ENCODE data around the gene IGSF3.
"Not testable (repeated sequence)": the region's sequence is repeated elsewhere in the genome, so short reads cannot be mapped to it uniquely, and the experiment has no call there.

The IGSF3 gene

DNA sequence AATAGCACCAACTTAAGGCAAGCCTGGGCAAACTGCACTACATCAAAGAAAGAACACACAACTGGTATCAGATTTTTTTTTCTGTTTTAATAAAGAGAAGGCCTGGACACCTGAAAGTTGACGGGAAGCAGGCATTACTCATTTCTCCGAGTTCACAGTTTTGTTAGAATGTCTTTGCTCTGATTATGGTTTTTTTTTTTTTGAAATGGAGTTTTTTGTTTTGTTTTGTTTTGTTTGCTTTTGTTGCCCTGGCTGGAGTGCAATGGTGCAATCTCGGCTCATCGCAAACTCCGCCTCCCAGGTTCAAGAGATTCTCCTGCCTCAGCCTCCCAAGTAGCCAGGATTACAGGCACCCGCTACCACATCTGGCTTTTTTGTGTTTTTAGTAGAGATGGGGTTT, 9.7 kb downstream of the IGSF3 start:
- FAIRE-seq: not testable (repeated sequence)

DNA sequence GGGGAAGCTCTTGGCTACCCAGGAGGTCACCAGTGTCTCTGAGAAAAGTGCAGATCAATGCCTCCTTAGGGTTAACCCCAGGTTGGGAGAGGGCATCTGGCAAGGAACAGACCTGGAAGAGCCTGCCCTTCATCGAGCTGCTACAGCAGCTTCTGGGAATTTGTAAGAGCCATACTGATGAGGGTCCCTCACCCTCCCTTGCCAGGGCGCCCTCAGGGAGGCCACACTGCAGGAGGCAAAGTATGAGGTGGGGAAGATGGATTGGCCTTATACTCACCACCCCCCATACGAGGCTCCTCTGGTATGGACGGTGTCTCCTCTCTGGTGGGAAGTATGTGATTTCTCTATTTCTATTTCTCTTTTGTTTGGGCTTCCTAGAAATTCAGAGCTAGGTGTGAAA, 13.2 kb downstream of the IGSF3 start:
- FAIRE-seq: no peak

- not testable (repeated sequence) for FAIRE-seq
Measured at GRCh38 chr1:116652598-116652997, 14.9 kb downstream of the IGSF3 start.

- FAIRE-seq: not testable (repeated sequence)
Measured at GRCh38 chr1:116650781-116651180, 16.8 kb downstream of the IGSF3 start.

- FAIRE-seq: not testable (repeated sequence)
Measured at GRCh38 chr1:116649041-116649440, 18.5 kb downstream of the IGSF3 start.

DNA sequence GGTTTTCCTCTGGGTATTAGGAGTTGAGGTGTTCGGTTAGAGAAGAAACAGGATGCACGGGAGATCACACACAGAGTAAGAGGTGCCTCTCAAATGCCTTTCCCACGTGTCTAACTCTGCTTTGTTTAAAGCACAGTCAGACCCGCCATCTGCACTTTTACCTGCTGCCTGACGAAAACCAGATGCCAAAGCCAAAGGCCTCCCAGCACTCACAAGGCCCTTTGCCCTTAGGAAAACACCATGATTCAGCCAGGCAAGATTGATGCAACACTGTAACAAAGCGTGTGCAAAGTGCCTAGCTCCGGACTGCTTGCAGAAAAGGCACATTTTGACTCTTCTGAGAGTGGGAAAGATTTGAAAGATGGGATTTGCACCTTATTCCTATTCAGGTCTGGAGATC, 19.2 kb downstream of the IGSF3 start:
- not testable (repeated sequence) for FAIRE-seq

GRCh38 chr1:116647186-116647585, 20.3 kb downstream of the IGSF3 start:
- FAIRE-seq: not testable (repeated sequence)

DNA sequence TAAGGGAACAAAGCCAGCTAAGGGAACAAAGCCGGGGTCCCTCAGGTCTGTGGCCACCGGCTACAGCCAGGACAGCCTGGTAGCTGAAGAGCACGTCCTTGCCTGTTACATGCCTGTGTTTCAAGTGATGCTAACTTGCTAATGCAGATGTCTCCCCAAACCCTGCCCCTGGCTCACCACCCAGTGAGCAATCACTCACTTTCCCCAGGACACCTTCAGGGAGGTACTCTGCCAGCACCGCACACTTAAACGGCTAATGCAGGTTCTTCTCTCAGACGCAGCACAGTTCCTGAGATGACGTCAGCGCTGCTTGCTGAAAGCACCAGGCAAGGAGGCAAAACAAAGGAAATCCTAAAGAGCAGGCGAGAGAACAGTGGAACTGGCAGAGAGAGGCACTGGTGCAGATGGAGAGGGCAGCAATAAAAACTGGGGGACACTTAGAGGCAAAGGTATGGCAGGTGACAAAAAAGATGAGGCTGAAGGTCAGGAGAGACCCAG, 20.8 kb downstream of the IGSF3 start:
- FAIRE-seq: not testable (repeated sequence)

DNA sequence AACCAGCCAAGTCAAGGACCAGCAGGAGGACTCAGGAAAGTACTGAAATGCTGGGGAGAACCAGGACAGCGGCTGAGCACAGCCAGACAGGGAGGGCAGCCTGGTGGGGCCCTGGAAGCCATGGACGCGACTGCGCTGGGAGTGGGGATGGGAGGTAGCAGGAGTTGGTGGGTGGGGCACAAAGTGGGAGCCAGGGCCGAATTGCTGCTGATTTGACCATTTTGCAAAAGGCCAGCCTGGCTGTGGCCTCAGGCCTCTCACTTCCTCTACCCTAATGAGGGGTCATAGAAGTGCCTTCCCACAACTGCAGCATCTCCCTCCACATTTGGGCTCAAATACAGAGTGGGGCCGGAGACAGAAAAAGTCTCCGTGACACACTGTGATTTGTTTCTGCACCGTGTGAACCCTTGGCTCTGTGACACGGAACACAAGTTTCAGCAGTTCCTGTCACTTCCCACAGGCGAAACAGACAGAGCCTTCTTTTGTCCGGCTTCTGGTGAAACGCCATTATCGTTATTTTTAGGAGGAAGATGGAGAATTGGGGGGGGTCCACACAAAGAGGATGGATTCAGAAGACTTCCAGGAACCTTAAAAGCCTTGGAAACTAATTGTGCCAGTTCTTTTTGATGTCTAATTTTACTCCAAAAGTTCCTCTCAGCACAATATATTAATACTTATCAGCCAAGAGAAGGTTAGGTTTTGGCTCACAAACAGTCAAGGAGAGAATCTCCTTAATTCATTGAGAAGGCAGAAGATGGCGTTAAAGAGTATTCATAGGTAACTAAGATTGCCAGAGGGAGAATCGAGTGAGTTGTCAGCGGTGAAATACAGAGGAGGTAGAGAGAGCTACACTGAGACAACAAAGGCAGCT, 21.5 kb downstream of the IGSF3 start:
- not testable (repeated sequence) for FAIRE-seq

GRCh38 chr1:116644993-116645392, 22.5 kb downstream of the IGSF3 start:
- FAIRE-seq: not testable (repeated sequence)

- not testable (repeated sequence) for FAIRE-seq
Measured at GRCh38 chr1:116644096-116644495, 23.4 kb downstream of the IGSF3 start.

GRCh38 chr1:116643281-116643751, 24.2 kb downstream of the IGSF3 start:
- not testable (repeated sequence) for FAIRE-seq

GRCh38 chr1:116642311-116643280, 24.9 kb downstream of the IGSF3 start:
- FAIRE-seq: not testable (repeated sequence)

DNA sequence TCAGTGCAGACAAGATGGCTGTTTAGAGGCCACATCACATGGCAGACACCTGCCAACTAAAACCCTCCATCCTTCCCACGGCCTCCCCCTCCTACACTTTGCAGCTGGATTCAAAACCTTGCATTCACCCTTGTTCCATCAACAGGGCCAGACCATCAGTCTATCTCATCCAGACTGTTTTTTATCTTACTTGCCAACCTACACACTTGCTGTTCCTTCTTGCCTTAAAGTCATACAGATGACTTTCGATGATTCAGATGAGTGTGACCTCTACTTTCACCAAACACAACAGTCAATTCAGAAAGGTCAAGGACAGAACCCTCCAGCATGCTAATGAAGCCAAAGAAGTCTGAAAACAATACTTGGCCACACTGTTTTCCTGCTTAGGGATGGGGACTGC, 29.9 kb downstream of the IGSF3 start:
- not testable (repeated sequence) for FAIRE-seq

GRCh38 chr1:116636584-116636983, 30.9 kb downstream of the IGSF3 start:
- not testable (repeated sequence) for FAIRE-seq

GRCh38 chr1:116634386-116634785, 33.1 kb downstream of the IGSF3 start:
- not testable (repeated sequence) for FAIRE-seq

- FAIRE-seq: not testable (repeated sequence)
Measured at GRCh38 chr1:116631996-116632925, 35.3 kb downstream of the IGSF3 start.

- FAIRE-seq: not testable (repeated sequence)
Measured at GRCh38 chr1:116631554-116631953, 36.0 kb downstream of the IGSF3 start.

DNA sequence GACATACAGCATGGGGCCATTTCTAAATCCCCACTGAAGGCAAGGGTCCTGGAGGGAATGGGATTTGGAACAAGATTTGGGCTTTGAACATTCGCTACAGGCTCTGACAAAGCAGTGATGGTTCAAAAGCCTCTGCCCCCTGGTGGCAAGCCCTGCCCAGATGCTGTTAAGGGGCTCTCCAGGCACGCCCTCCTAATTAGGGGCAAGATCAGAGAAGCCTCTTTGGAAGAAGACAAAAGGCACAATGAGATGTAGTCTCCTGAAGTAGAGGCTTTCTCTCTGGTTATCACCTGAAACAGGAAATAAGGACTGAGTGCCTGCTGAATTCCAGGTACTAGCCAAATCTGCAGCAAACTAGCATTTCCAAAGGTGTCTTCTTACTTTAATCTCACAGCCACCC, 37.5 kb downstream of the IGSF3 start:
- FAIRE-seq: not testable (repeated sequence)

DNA sequence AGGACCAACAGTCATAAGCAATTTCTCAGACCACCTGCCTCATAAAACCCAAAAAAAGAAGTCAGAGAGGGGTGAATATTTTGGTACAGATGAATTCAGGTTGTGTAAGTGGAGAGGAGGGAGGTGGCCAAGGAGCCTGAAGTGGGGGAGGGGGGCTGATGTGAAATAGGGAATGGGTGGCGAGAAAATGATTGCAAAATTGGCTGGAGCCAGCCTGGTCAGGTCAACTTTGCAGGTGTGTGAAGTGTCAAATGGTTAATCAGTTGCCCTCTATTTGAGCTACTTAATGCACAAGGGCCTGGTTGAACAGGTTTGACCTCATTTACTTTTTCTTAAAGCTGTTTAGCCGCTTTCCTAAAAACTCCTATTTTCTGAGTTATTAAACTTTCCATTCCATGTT, 38.1 kb downstream of the IGSF3 start:
- not testable (repeated sequence) for FAIRE-seq

DNA sequence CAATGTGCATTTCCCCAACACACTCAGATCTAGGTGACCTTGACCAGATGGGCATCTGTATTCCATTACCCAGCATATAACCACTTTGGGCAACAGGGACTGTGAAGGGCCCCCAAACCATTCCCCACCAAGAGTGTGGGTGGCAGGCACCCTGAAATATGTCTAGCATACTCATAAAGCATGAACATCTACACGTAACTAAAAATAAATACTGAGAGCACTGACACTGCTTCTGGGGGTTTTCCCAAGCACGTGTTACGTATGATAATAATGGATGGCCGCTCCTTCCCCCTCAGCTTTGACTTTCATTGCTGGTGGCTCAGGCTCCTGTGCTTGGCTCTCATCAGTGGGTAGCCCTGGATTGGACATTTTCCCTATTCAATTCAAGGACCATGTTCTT, 39.1 kb downstream of the IGSF3 start:
- no peak for FAIRE-seq

- FAIRE-seq: not testable (repeated sequence)
Measured at GRCh38 chr1:116627357-116627756, 40.2 kb downstream of the IGSF3 start.
